HG03521 (cell line): Measurements from ENCODE around the gene KRT85.
"Not testable (repeated sequence)": the region's sequence is repeated elsewhere in the genome, so short reads cannot be mapped to it uniquely, and the experiment has no call there.

Experiments
- ATAC-seq: cut with Tn5 transposase; IDR thresholded peaks from one replicate; pipeline ENCODE4 v1.9.1; 2021; ENCODE audit warnings: mild to moderate bottlenecking, moderate library complexity; ENCODE audit not compliant: unreplicated experiment

KRT85 gene

GRCh38 chr12:52366738-52367485, at the start of gene KRT85:
Gene KRT85 (minus strand): TSS chr12:52367481. CDS start chr12:52367405, 76 bp downstream.
- no peak for ATAC-seq

GRCh38 chr12:52416795-52417194, 49.5 kb upstream of the KRT85 start:
- ATAC-seq, result no peak

- no peak for ATAC-seq
These were observed 48.8 kb upstream of the KRT85 start for GRCh38 chr12:52415870-52416750.

GRCh38 chr12:52414936-52415335, 47.7 kb upstream of the KRT85 start:
- no peak for ATAC-seq

- no peak for ATAC-seq
These were observed 46.6 kb upstream of the KRT85 start for GRCh38 chr12:52413782-52414345.

GRCh38 chr12:52413202-52413601, 45.9 kb upstream of the KRT85 start:
- ATAC-seq, result no peak

GRCh38 chr12:52411815-52412214, 44.5 kb upstream of the KRT85 start:
- ATAC-seq, result no peak

GRCh38 chr12:52410589-52411248, 43.4 kb upstream of the KRT85 start:
- ATAC-seq, result not testable (repeated sequence)

- ATAC-seq, result no peak
These were observed 40.6 kb upstream of the KRT85 start for GRCh38 chr12:52407918-52408317.

GRCh38 chr12:52405922-52406385, 38.7 kb upstream of the KRT85 start, which contains the start of gene KRT82:
Gene KRT82 (minus strand): TSS chr12:52406335. CDS start chr12:52406277, 58 bp downstream.
- no peak for ATAC-seq

- no peak for ATAC-seq
These were observed 37.7 kb upstream of the KRT85 start for GRCh38 chr12:52404951-52405350.

GRCh38 chr12:52403561-52403960, 36.3 kb upstream of the KRT85 start:
- no peak for ATAC-seq

GRCh38 chr12:52402873-52403540, 35.7 kb upstream of the KRT85 start:
- no peak for ATAC-seq

- no peak for ATAC-seq
These were observed 35.1 kb upstream of the KRT85 start for GRCh38 chr12:52402377-52402776.

GRCh38 chr12:52401926-52402325, 34.6 kb upstream of the KRT85 start:
- no peak for ATAC-seq

- ATAC-seq, result no peak
These were observed 34.2 kb upstream of the KRT85 start for GRCh38 chr12:52401526-52401925.

GRCh38 chr12:52400906-52401305, 33.6 kb upstream of the KRT85 start:
- no peak for ATAC-seq

- ATAC-seq, result no peak
These were observed 32.5 kb upstream of the KRT85 start for GRCh38 chr12:52399756-52400155.

GRCh38 chr12:52398176-52398575, 30.9 kb upstream of the KRT85 start:
- ATAC-seq, result no peak

- no peak for ATAC-seq
These were observed 29.4 kb upstream of the KRT85 start for GRCh38 chr12:52396656-52397055.
